Prostate gland (tissue), 2 donors: ENCODE results near the gene CNTNAP2.

ENCODE experiments used
- CTCF ChIP-seq, 4 experiments: fragments of 200-600 bp in 2 of 4; fragments of 450-650 bp in 2 of 4; sonication (generic) in 2 of 4; IDR thresholded peaks; 1 replicate in 3 of 4; 2 replicates in 1 of 4; pipeline ENCODE4 v1.5.1; 2016 to 2019; ENCODE audit warnings: antibody characterized with exemption in 4 of 4, mild to moderate bottlenecking in 2 of 4, moderate library complexity in 2 of 4
- POLR2A ChIP-seq: fragments of 450-650 bp; IDR thresholded peaks from one replicate; pipeline ENCODE4 v1.6.1; 2016; ENCODE audit warnings: antibody characterized with exemption, mild to moderate bottlenecking
- POLR2AphosphoS5 ChIP-seq: sonication (generic); formaldehyde crosslinking; IDR thresholded peaks from one replicate; pipeline ENCODE4 v1.6.1; 2017; ENCODE audit warnings: antibody characterized with exemption

DNA sequence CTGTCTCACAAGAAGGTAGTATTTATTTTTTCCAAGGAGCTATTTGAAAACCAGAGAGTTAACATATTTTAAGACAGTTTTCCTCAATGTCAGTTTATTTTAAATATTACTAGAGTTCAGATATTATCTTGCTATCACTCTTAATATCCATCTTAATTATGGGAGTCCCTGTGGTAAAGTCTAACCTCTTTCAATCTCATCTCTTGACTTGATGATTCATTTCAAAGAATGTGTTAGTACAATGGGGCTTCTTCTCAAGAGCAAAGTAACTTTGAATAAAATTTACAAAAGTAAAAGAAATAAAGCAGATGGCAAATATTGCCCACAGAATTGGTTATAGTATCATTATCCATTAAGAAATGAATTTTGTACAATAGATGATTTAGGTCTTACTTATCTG lies 1742.9 kb downstream of the CNTNAP2 start:
- TF ChIP-seq CTCF (IDR thresholded peaks at IDR 0.05): no peak
- TF ChIP-seq POLR2A: no peak
- no peak for TF ChIP-seq POLR2AphosphoS5
